Keratinocyte (primary cell): ENCODE data around the gene PEMT. TPM values are rescaled to one million over a fixed set of nuclear protein-coding genes. Genes with fewer than 3 reads are reported as not detected.
"Not testable (repeated sequence)": the region's sequence is repeated elsewhere in the genome, so short reads cannot be mapped to it uniquely, and the experiment has no call there.

Experiments
- DNase-seq: peaks from one replicate; pipeline ENCODE4 v3.0.0-alpha.2; 2011; ENCODE audit warnings: low read depth, missing footprints, low spot score
- FAIRE-seq: peaks from 2 replicates; lab custom pipeline; 2011; peaks lifted over from hg19 to GRCh38; lab: Jason Lieb, UNC
- H2AFZ ChIP-seq: 2 replicates; pipeline ENCODE4 v1.6.0; 2012; ENCODE audit warnings: low read length, control low read depth, inconsistent platforms; ENCODE audit not compliant: control insufficient read depth
- H3K27ac ChIP-seq: 2 replicates; pipeline ENCODE4 v1.5.1; 2011; ENCODE audit warnings: low read length; ENCODE audit not compliant: control insufficient read depth, insufficient read depth
- H3K27me3 ChIP-seq: 3 replicates; pipeline ENCODE4 v1.6.0; 2011; ENCODE audit warnings: low read length; ENCODE audit not compliant: control insufficient read depth, insufficient read depth; ENCODE audit errors: extremely low read depth
- H3K36me3 ChIP-seq, 2 experiments: 2 replicates in 1 of 2; 3 replicates in 1 of 2; pipeline ENCODE4 v1.5.1; 2011; ENCODE audit warnings: low read length in 2 of 2, mild to moderate bottlenecking in 1 of 2; ENCODE audit not compliant: control insufficient read depth in 2 of 2, insufficient read depth in 2 of 2; ENCODE audit errors: extremely low read depth in 1 of 2
- H3K4me1 ChIP-seq: 3 replicates; pipeline ENCODE4 v1.5.1; 2011; ENCODE audit warnings: low read length; ENCODE audit not compliant: control insufficient read depth, insufficient read depth; ENCODE audit errors: extremely low read depth
- H3K4me2 ChIP-seq: 3 replicates; pipeline ENCODE4 v1.6.0; 2011; ENCODE audit warnings: low read depth, low read length; ENCODE audit not compliant: control insufficient read depth, insufficient read depth; ENCODE audit errors: extremely low read depth
- H3K4me3 ChIP-seq, 3 experiments: fragments of 200-600 bp in 1 of 3; sonication (generic) in 1 of 3; 2 replicates in 2 of 3; 3 replicates in 1 of 3; pipeline ENCODE4 v1.5.1; 2011 to 2016; ENCODE audit warnings: low read length in 3 of 3, mild to moderate bottlenecking in 3 of 3, control low read depth in 2 of 3, inconsistent platforms in 1 of 3, low read depth in 1 of 3, mixed read lengths in 1 of 3, mixed run types in 1 of 3, moderate library complexity in 1 of 3; ENCODE audit not compliant: control insufficient read depth in 2 of 3, insufficient read depth in 2 of 3; ENCODE audit errors: extremely low read depth in 1 of 3
- H3K79me2 ChIP-seq: 2 replicates; pipeline ENCODE4 v1.6.0; 2012; ENCODE audit warnings: low read length; ENCODE audit not compliant: control insufficient read depth, insufficient read depth
- H3K9ac ChIP-seq: 3 replicates; pipeline ENCODE4 v1.6.0; 2011; ENCODE audit warnings: low read length; ENCODE audit not compliant: control insufficient read depth, insufficient read depth; ENCODE audit errors: extremely low read depth
- H3K9me1 ChIP-seq: 3 replicates; pipeline ENCODE4 v1.6.0; 2011; ENCODE audit warnings: low read length; ENCODE audit not compliant: control insufficient read depth, insufficient read depth; ENCODE audit errors: extremely low read depth
- H3K9me3 ChIP-seq: 2 replicates; pipeline ENCODE4 v1.5.1; 2012; ENCODE audit warnings: low read depth, low read length; ENCODE audit not compliant: control insufficient read depth
- H4K20me1 ChIP-seq: 3 replicates; pipeline ENCODE4 v1.6.0; 2011; ENCODE audit warnings: low read length; ENCODE audit not compliant: control insufficient read depth, insufficient read depth; ENCODE audit errors: extremely low read depth
- EZH2 ChIP-seq: IDR thresholded peaks from one replicate; pipeline ENCODE4 v1.6.1; 2012; ENCODE audit warnings: inconsistent platforms, mild to moderate bottlenecking, low read length, moderate library complexity
- dilution Hi-C: fragments of 300-500 bp; cut with MboI; formaldehyde crosslinking; loops from one replicate; pipeline ENCODE4 v1.7.0; 2020; ENCODE audit warnings: low sequenced_read_pairs; ENCODE audit not compliant: extremely low pct_ligation_motif_present
- polyA minus RNA-seq, 3 experiments: library from RNA; depleted of rRNA, polyadenylated mRNA; stranded (reverse); fragments of >200 nt; gene quantifications; 1 replicate in 1 of 3; 2 replicates in 1 of 3; 3 replicates in 1 of 3; pipeline ENCODE4 v1.2.3, GENCODE V29; 2011
- polyA plus RNA-seq, 5 experiments: library from polyadenylated mRNA; depleted of rRNA in 3 of 5; stranded (reverse) in 3 of 5; stranded (forward) in 1 of 5; unstranded in 1 of 5; fragments of >200 nt; gene quantifications; 1 replicate in 1 of 5; 2 replicates in 3 of 5; 3 replicates in 1 of 5; pipeline versions ENCODE4 v1.2.1 to v1.2.3, GENCODE V29; 2011 to 2012; ENCODE audit warnings: missing spikeins in 2 of 5, low read depth in 1 of 5, low replicate concordance in 1 of 5
- TF ChIP-seq, protein P1 (sequence below), 3 experiments: IDR thresholded peaks in 1 of 3; conservative IDR thresholded peaks in 1 of 3; optimal IDR thresholded peaks in 1 of 3; 2 replicates in 2 of 3; 3 replicates in 1 of 3; pipeline versions ENCODE3 to v1.5.1; 2011; ENCODE audit warnings: low read length in 3 of 3, mild to moderate bottlenecking in 3 of 3, moderate library complexity in 2 of 3, control low read depth in 1 of 3, inconsistent platforms in 1 of 3; ENCODE audit not compliant: insufficient read depth in 2 of 3; ENCODE audit errors: extremely low read depth in 1 of 3

Gene PEMT, protein sequence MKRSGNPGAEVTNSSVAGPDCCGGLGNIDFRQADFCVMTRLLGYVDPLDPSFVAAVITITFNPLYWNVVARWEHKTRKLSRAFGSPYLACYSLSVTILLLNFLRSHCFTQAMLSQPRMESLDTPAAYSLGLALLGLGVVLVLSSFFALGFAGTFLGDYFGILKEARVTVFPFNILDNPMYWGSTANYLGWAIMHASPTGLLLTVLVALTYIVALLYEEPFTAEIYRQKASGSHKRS
- 17.7 to 23.7 TPM (median 18.6 TPM) in 3 replicates for polyA plus RNA-seq
- polyA plus RNA-seq (2011; ENCODE audit: low read depth) = 5.2 TPM
- polyA plus RNA-seq (2011; cell fraction: cytosol; rRNA removed) = 14.9 and 32.2 TPM in 2 replicates
- 10.1 and 15.3 TPM in 2 replicates for polyA plus RNA-seq (2011; cell fraction: nucleus; rRNA removed)
- polyA plus RNA-seq (2012; ENCODE audit: low replicate concordance) = 24.9 and 27.2 TPM in 2 replicates
- polyA minus RNA-seq = 9.8 to 53.1 TPM (median 10.8 TPM) in 3 replicates
- 28.0 TPM for polyA minus RNA-seq (2011; cell fraction: cytosol; rRNA and poly(A)+ RNA removed)
- polyA minus RNA-seq (2011; cell fraction: nucleus; rRNA and poly(A)+ RNA removed) = 3.6 and 4.6 TPM in 2 replicates

DNA sequence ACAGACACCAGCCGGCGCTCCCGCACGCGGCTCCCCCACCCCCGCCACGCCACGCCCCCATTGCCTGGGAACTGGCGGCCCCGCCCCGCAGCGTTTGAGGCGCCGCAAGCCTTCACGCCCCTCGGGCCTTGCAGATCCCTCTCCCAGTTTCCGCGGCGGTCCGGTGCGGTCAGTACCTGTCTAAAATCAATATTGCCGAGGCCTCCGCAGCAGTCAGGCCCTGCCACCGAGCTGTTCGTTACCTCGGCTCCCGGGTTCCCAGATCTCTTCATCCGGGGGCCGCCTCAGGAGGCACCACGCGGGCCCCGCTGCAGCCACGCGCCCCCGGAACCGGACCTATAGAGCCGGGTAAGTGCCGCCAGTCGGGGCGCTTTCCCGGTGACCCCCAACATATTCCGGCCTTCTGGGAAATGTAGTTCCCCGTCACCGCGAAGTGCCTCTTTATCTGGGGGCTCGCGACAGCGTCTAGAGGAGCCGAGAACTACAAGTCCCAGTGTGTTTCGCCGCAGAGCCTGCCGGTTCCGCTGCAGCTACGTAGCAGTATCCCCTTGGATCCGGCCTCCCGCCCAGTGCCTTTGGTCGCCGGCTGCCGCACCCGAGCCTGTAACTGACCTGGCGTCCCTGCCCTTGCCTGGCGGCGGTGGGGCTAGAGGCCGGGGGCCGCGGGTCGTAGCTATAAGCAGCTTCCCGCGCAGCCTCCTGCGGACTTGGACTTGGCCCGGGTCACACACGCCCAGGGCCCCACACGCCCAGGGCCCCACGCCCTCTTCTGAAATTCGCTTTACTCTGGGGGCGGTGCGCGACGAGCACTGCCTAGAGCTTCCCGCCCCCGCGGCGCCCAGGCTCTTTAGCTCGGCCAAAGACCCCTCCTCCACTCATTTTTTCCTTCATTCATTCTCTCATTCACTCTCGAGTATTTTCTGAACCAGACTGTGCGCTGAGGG lies at the start of gene PEMT:
Gene PEMT, minus strand, starts transcription at position 354 of the 944 bp plus-strand sequence. Its CDS starts 82 bp downstream, at position 272.
- Histone ChIP-seq H3K9me3 (no peaks in the 10 kb centered on the region), H3K4me2 (peak within 1 kb of the TSS; percentile 91), H3K27ac (peak within 1 kb of the TSS; percentile 82), H3K79me2 (peaks cover 9% of the 10 kb centered on the region), H3K9ac (peak within 1 kb of the TSS; percentile 95), H3K4me3 (peak within 1 kb of the TSS; percentile 80 to 98 (median 83)), H3K4me1 (peaks cover 40% of the 10 kb centered on the region), H3K9me1 (peaks cover 3% of the 10 kb centered on the region), H4K20me1 (no peaks in the 10 kb centered on the region), H2AFZ (peak within 1 kb of the TSS; percentile 59), H3K36me3 (no peaks in the 10 kb centered on the region), H3K27me3 (no peaks in the 10 kb centered on the region)
- dilution Hi-C loops = no loop called here
- peak; percentile 77 for FAIRE-seq
- TF ChIP-seq EZH2 = no peak
- TF ChIP-seq, protein P1, sequence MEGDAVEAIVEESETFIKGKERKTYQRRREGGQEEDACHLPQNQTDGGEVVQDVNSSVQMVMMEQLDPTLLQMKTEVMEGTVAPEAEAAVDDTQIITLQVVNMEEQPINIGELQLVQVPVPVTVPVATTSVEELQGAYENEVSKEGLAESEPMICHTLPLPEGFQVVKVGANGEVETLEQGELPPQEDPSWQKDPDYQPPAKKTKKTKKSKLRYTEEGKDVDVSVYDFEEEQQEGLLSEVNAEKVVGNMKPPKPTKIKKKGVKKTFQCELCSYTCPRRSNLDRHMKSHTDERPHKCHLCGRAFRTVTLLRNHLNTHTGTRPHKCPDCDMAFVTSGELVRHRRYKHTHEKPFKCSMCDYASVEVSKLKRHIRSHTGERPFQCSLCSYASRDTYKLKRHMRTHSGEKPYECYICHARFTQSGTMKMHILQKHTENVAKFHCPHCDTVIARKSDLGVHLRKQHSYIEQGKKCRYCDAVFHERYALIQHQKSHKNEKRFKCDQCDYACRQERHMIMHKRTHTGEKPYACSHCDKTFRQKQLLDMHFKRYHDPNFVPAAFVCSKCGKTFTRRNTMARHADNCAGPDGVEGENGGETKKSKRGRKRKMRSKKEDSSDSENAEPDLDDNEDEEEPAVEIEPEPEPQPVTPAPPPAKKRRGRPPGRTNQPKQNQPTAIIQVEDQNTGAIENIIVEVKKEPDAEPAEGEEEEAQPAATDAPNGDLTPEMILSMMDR (optimal IDR thresholded peaks at IDR 0.05 in 1 of 3, IDR thresholded peaks at IDR 0.05 in 1 of 3, conservative IDR thresholded peaks at IDR 0.05 in 1 of 3; ENCODE audit: extremely low read depth in 1 of 3, insufficient read depth in 2 of 3, low read length in 3 of 3) = peak in 1 of 3 experiments; percentile 8
- DNase-seq = peak; percentile 90

DNA sequence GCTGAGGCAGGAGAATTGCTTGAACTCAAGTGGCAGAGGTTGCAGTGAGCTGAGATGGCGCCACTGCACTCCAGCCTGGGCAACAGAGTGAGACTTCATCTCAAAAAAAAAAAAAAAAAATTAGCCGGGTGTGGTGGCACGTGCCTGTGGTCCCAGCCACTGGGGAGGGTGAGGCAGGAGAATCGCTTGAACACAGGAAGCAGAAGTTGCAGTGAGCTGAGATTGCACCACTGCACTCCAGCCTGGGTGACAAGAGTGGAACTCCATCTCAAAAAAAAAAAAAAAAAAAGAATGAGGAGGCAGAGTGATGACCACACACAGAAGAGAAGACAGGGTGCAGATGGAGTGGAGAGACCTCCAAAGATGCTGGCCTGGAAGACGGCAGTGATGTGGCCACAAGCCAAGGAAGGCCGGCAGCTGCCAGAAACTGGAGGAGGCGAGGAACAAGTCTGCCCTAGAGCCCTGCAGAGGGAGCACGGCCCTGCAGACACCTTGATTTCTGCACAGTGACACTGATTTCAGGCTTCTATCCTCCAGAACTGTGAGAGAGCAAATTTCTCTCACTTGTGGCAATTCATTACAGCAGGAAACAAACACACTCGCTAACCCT lies 48.3 kb upstream of the PEMT start:
- H4K20me1 ChIP-seq, H2AFZ ChIP-seq, H3K9ac ChIP-seq, FAIRE-seq, H3K27ac ChIP-seq, H3K79me2 ChIP-seq, H3K4me2 ChIP-seq, dilution Hi-C loops, H3K27me3 ChIP-seq, H3K4me1 ChIP-seq, DNase-seq, H3K9me1 ChIP-seq, H3K4me3 ChIP-seq, H3K9me3 ChIP-seq, H3K36me3 ChIP-seq: not testable (repeated sequence)
